PC-3 (cell line): ENCODE data around the gene CBFA2T3.
"Not testable (repeated sequence)": the region's sequence is repeated elsewhere in the genome, so short reads cannot be mapped to it uniquely, and the experiment has no call there.

ENCODE experiments used
- CTCF ChIP-seq: fragments of 300-600 bp; sonication (generic); conservative IDR thresholded peaks from 2 replicates; pipeline ENCODE4 v1.5.1; 2017; ENCODE audit warnings: antibody characterized with exemption, low read depth, mild to moderate bottlenecking, low read length
- EZH2 ChIP-seq: fragments of 300-600 bp; sonication (generic); IDR thresholded peaks from one replicate; pipeline ENCODE4 v1.6.1; 2017; ENCODE audit warnings: antibody characterized with exemption, mild to moderate bottlenecking, low read length; ENCODE audit not compliant: unreplicated experiment

- TF ChIP-seq CTCF, EZH2: not testable (repeated sequence)
Observed at GRCh38 chr16:89002081-89002480, 25.1 kb upstream of the CBFA2T3 start.
